Kidney epithelial cell (primary cell): ENCODE results near the gene KCNH1. TPM values are rescaled to one million over a fixed set of nuclear protein-coding genes. Genes with fewer than 3 reads are reported as not detected.

ENCODE experiments used
- DNase-seq: peaks from one replicate; pipeline ENCODE4 v3.0.0-alpha.2; 2010; ENCODE audit warnings: low read depth
- H3K27me3 ChIP-seq: 2 replicates; pipeline ENCODE4 v1.6.0; 2011; ENCODE audit warnings: low read length; ENCODE audit not compliant: control insufficient read depth, insufficient read depth
- H3K36me3 ChIP-seq: 2 replicates; pipeline ENCODE4 v1.5.1; 2011; ENCODE audit warnings: low read length; ENCODE audit not compliant: control insufficient read depth, insufficient read depth
- H3K4me3 ChIP-seq: 2 replicates; pipeline ENCODE4 v1.5.1; 2011; ENCODE audit warnings: low read depth, mild to moderate bottlenecking, control low read depth, low read length
- total RNA-seq: library from RNA; depleted of rRNA; stranded (reverse); fragments of >200 nt; gene quantifications from 2 replicates; pipeline ENCODE4 v1.2.3, GENCODE V29; 2015
- TF ChIP-seq, protein P1 (sequence below): IDR thresholded peaks from 2 replicates; pipeline ENCODE4 v1.5.1; 2011; ENCODE audit warnings: mild to moderate bottlenecking, moderate library complexity, low read length, control low read depth, inconsistent platforms; ENCODE audit not compliant: insufficient read depth, poor library complexity, severe bottlenecking

Gene KCNH1
- total RNA-seq, 1 donor from 2014 or later = 14.3 TPM

DNA sequence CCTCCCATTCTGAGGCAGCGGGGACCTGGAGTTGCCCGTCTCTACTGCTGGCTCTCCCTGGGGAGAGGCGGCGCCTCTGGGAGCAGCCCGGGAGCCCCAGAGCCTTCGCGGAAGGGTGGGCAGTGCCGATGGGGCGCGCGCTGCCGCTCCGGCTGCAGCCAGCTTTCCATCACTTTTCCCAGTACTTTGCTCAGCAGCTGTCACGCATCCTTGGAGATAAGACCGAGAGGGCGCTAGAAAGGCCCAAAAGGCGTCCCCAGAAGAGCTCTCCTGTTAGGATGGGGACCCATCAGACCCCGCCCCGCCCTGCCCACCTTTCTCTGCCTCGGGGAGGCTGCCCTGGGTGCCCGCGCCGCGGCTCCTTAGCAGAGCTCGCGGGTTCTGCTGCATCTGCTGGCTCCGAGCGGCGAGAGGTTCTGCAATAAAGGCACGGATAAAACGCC is 534 bp downstream of the KCNH1 start:
- H3K36me3 ChIP-seq = no peaks in the 10 kb centered on the region
- no peaks in the 10 kb centered on the region for H3K27me3 ChIP-seq
- no peak for DNase-seq
- TF ChIP-seq, protein P1, sequence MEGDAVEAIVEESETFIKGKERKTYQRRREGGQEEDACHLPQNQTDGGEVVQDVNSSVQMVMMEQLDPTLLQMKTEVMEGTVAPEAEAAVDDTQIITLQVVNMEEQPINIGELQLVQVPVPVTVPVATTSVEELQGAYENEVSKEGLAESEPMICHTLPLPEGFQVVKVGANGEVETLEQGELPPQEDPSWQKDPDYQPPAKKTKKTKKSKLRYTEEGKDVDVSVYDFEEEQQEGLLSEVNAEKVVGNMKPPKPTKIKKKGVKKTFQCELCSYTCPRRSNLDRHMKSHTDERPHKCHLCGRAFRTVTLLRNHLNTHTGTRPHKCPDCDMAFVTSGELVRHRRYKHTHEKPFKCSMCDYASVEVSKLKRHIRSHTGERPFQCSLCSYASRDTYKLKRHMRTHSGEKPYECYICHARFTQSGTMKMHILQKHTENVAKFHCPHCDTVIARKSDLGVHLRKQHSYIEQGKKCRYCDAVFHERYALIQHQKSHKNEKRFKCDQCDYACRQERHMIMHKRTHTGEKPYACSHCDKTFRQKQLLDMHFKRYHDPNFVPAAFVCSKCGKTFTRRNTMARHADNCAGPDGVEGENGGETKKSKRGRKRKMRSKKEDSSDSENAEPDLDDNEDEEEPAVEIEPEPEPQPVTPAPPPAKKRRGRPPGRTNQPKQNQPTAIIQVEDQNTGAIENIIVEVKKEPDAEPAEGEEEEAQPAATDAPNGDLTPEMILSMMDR = no peak
- peak overlapping the region; percentile 67 for H3K4me3 ChIP-seq

DNA sequence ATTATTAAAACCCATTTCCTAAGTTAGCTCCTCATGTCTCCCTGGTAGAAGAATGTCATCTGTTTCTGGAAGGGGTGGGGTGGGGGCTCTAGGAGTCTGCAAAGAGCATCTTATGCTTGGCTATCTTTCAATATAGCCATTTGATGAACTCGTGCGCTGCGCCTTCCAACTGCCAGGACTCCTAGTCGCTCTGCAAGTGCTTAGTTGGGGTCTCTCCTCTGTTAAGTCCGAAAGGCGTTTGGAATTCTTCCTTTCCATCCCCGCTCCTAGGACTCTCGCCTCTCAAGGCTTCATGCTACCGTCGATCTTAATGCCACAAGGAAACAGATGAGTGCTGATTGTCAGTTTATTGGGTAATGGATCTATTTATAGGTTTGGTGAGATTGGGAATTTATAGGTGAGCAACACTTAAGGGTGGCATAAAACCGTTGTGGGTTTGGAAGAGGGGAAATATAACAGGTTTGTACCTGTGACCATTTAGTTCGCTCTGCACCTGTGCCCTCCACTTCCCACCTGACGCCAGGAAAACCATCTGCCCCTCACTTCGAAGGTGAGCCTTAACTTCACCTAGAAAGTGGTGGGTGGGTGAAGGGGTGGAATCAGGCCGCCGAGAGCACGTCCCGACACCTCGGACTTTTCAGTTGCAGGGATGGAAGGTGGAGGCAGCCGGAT is 1.1 kb downstream of the KCNH1 start:
- Histone ChIP-seq H3K36me3 (no peaks in the 10 kb centered on the region), H3K4me3 (peak overlapping the region; percentile 67), H3K27me3 (no peaks in the 10 kb centered on the region)
- DNase-seq = no peak
- TF ChIP-seq, protein P1 = no peak

DNA sequence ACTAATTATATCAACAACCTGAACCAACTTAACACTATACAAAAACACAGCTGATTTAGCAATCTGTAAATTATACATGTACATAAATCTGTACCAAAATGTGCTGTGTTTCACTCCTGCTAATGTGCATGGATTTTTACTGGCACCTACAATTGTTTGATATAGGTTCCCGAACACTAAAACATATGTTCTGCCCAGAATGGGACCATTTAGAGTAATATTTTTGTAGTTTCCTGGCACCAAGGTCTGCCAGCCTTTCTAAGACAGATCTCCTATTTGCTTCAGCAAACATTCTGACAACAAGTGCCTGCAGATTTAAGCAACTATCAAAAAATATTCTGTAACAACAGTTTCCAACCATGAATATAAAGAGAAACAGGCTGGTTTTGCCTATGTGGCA is 4.2 kb downstream of the KCNH1 start:
- H3K27me3 ChIP-seq = no peaks in the 10 kb centered on the region
- H3K36me3 ChIP-seq = no peaks in the 10 kb centered on the region
- no peak for DNase-seq
- TF ChIP-seq, protein P1 = no peak
- H3K4me3 ChIP-seq = no peak overlapping the region

DNA sequence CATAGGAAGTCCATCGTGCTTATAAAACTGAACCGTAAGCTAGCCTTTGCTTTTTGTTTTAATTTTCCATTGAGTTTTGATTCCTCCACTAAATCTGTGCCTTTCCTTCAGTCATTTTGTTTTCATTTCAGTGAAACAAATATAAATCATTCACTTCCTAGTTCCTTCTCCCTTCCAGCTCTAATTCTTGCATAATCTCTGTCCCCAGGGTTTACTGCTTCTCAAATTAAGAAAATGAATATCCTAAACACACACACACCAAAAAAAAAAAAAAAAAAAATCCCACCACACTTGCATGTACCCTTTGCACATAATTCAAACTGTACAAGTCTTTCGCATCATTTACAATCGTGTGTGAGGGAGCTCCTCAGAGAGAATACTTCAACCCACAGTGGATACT is 6.8 kb downstream of the KCNH1 start:
- TF ChIP-seq, protein P1 = no peak
- no peaks in the 10 kb centered on the region for H3K36me3 ChIP-seq
- DNase-seq = no peak
- H3K4me3 ChIP-seq = no peak overlapping the region
- H3K27me3 ChIP-seq = no peaks in the 10 kb centered on the region

DNA sequence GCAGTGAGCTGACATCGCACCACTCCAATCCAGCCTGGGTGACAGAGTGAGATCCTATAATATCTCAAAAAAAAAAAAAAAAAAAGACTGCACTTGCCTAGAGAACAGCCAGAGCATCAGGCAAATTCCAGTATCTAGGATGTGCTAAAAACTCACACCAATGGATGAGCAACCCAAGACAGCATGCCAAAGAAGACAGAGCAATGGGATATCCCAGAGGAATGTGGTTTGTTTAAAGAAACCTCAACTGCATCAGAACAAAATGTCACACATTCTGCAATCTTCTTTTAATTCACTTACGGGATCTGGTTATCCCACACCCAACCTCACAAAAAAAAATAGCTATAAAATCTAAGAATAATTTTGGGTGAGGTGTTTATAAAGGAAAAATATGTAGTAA is 7.3 kb downstream of the KCNH1 start:
- H3K4me3 ChIP-seq = no peak overlapping the region
- no peaks in the 10 kb centered on the region for H3K36me3 ChIP-seq
- TF ChIP-seq, protein P1 = no peak
- DNase-seq = no peak
- no peaks in the 10 kb centered on the region for H3K27me3 ChIP-seq
